GM12878 (cell line): ENCODE results near the gene KCTD8. TPM values are rescaled to one million over a fixed set of nuclear protein-coding genes. Genes with fewer than 3 reads are reported as not detected.

Experiments used
- ATAC-seq: fragments of 200-7000 bp; cut with Tn5 transposase; 3 replicates; pipeline ENCODE4 v1.9.1; 2020; ENCODE audit warnings: mild to moderate bottlenecking, moderate library complexity
- BruUV-seq: library from RNA; stranded (reverse); fragments of 400-500 nt; replicated peaks from 2 replicates; lab custom pipeline; 2021; lab: Mats Ljungman, UMichigan
- CTCF ChIA-PET: fragments of 300-600 bp; sonication (Branson Sonifier 250); formaldehyde crosslinking; extraction: SDS; loops from one replicate; lab custom pipeline; 2021; ENCODE audit warnings: inconsistent platforms; lab: Yijun Ruan, JAX
- POLR2A ChIA-PET: fragments of 350-600 bp; formaldehyde crosslinking; extraction: SDS; loops from one replicate; lab custom pipeline; 2021; ENCODE audit warnings: inconsistent platforms; lab: Charles Lee
- RAD21 ChIA-PET: fragments of 300-600 bp; sonication (Branson Sonifier 250); formaldehyde crosslinking; loops from one replicate; lab custom pipeline; 2023; ENCODE audit warnings: antibody characterized with exemption; ENCODE audit not compliant: unreplicated experiment; lab: Charles Lee
- SMC1A ChIA-PET: fragments of 300-600 bp; sonication (Branson Sonifier 250); formaldehyde crosslinking; loops from one replicate; lab custom pipeline; 2023; ENCODE audit not compliant: unreplicated experiment, uncharacterized antibody; lab: Charles Lee
- DNase-seq: peaks from one replicate; pipeline ENCODE4 v3.0.0-alpha.2; 2011; ENCODE audit warnings: low read depth, low spot score
- FAIRE-seq: peaks from 3 replicates; lab custom pipeline; 2011; peaks lifted over from hg19 to GRCh38; lab: Jason Lieb, UNC
- H2AFZ ChIP-seq: 2 replicates; pipeline ENCODE4 v1.6.0; 2011; ENCODE audit warnings: low read depth, low read length, control low read depth; ENCODE audit not compliant: control insufficient read depth
- H3K27ac ChIP-seq: 2 replicates; pipeline ENCODE4 v1.5.1; 2011; ENCODE audit warnings: control low read depth; ENCODE audit not compliant: control insufficient read depth, insufficient read depth
- H3K27me3 ChIP-seq, 2 experiments: replicated peaks in 1 of 2; 2 replicates each; pipeline versions ENCODE4 v1.6.0 to v1.6.1; 2011; ENCODE audit warnings: low read length in 1 of 2; ENCODE audit not compliant: control insufficient read depth in 2 of 2, insufficient read depth in 2 of 2
- H3K36me3 ChIP-seq, 2 experiments: 2 replicates each; pipeline ENCODE4 v1.5.1; 2011; ENCODE audit warnings: low read length in 1 of 2; ENCODE audit not compliant: control insufficient read depth in 2 of 2, insufficient read depth in 2 of 2
- H3K4me1 ChIP-seq: 2 replicates; pipeline ENCODE4 v1.6.1; 2011; ENCODE audit warnings: mild to moderate bottlenecking, low read length, moderate library complexity, mixed read lengths; ENCODE audit not compliant: control insufficient read depth, insufficient read depth
- H3K4me2 ChIP-seq: 2 replicates; pipeline ENCODE4 v1.6.0; 2011; ENCODE audit warnings: control low read depth; ENCODE audit not compliant: control insufficient read depth, insufficient read depth
- H3K4me3 ChIP-seq: fragments of 200-600 bp; sonication (generic); 2 replicates; pipeline ENCODE4 v1.5.1; 2016
- H3K79me2 ChIP-seq: 2 replicates; pipeline ENCODE4 v1.6.0; 2011; ENCODE audit warnings: low read length; ENCODE audit not compliant: control insufficient read depth, insufficient read depth
- H3K9ac ChIP-seq: 2 replicates; pipeline ENCODE4 v1.8.0; 2011; ENCODE audit warnings: low read length, control low read depth, mixed read lengths; ENCODE audit not compliant: control insufficient read depth, insufficient read depth
- H3K9me3 ChIP-seq: replicated peaks from 3 replicates; pipeline ENCODE4 v1.5.1; 2011; ENCODE audit warnings: mild to moderate bottlenecking, low read length; ENCODE audit not compliant: control insufficient read depth, insufficient read depth
- H4K20me1 ChIP-seq: 2 replicates; pipeline ENCODE4 v1.6.0; 2011; ENCODE audit not compliant: control insufficient read depth, insufficient read depth
- BCLAF1 ChIP-seq: fragments of 450-650 bp; IDR thresholded peaks from 2 replicates; pipeline ENCODE4 v1.6.1; 2017; ENCODE audit warnings: antibody characterized with exemption, mild to moderate bottlenecking, moderate library complexity
- BHLHE40 ChIP-seq, 2 experiments: fragments of 450-650 bp in 1 of 2; IDR thresholded peaks; 2 replicates each; pipeline ENCODE4 v1.6.1; 2011 to 2017; ENCODE audit warnings: low read depth in 2 of 2, borderline replicate concordance in 1 of 2, improper control_type of control experiment in 1 of 2, low read length in 1 of 2, mild to moderate bottlenecking in 1 of 2
- CHD1 ChIP-seq: IDR thresholded peaks from 2 replicates; pipeline ENCODE4 v1.6.1; 2012; ENCODE audit warnings: low read depth, low read length, improper control_type of control experiment
- EED ChIP-seq: sonication (generic); IDR thresholded peaks from 2 replicates; pipeline ENCODE4 v1.6.1; 2016; ENCODE audit warnings: antibody characterized with exemption, low read depth
- EZH2 ChIP-seq: IDR thresholded peaks from 2 replicates; pipeline ENCODE4 v1.6.1; 2012; ENCODE audit warnings: low read depth, mild to moderate bottlenecking, control low read depth, inconsistent platforms, low read length, borderline replicate concordance; ENCODE audit not compliant: control insufficient read depth
- FOXM1 ChIP-seq: IDR thresholded peaks from 2 replicates; pipeline ENCODE4 v1.6.1; 2012; ENCODE audit warnings: low read depth, mild to moderate bottlenecking, inconsistent platforms, low read length, moderate library complexity
- MEF2A ChIP-seq: IDR thresholded peaks from 2 replicates; pipeline ENCODE4 v1.6.1; 2011; ENCODE audit warnings: low read depth, mild to moderate bottlenecking, low read length, moderate library complexity; ENCODE audit not compliant: insufficient read depth
- NRF1 ChIP-seq: conservative IDR thresholded peaks from 2 replicates; pipeline ENCODE4 v1.6.1; 2011; ENCODE audit warnings: mild to moderate bottlenecking, low read depth, low read length, improper control_type of control experiment
- RBBP5 ChIP-seq: fragments of 200-600 bp; sonication (generic); conservative IDR thresholded peaks from 2 replicates; pipeline ENCODE4 v1.6.1; 2016
- SIN3A ChIP-seq: IDR thresholded peaks from 2 replicates; pipeline ENCODE4 v1.6.1; 2012; ENCODE audit warnings: low read depth, low read length, improper control_type of control experiment
- SMAD5 ChIP-seq: IDR thresholded peaks from 2 replicates; pipeline ENCODE4 v1.6.1; 2016; ENCODE audit warnings: antibody characterized with exemption, low read depth
- STAT3 ChIP-seq: IDR thresholded peaks from 2 replicates; pipeline ENCODE4 v1.6.1; 2011; ENCODE audit warnings: low read depth, low read length, improper control_type of control experiment
- SUPT20H ChIP-seq: IDR thresholded peaks from 2 replicates; pipeline ENCODE4 v1.6.1; 2011; ENCODE audit warnings: low read depth, mild to moderate bottlenecking, low read length, moderate library complexity, borderline replicate concordance; ENCODE audit not compliant: control insufficient read depth
- ZNF622 ChIP-seq: fragments of 450-650 bp; IDR thresholded peaks from 2 replicates; pipeline ENCODE4 v1.6.1; 2017; ENCODE audit warnings: mild to moderate bottlenecking, inconsistent platforms
- ZNF687 ChIP-seq: fragments of 450-650 bp; IDR thresholded peaks from 2 replicates; pipeline ENCODE4 v1.6.1; 2017; ENCODE audit warnings: mild to moderate bottlenecking, moderate library complexity
- WGBS: methylation state at CpG from one replicate; pipeline ENCODE4 v1.1.6; 2016; ENCODE audit warnings: low lambda C conversion rate; ENCODE audit not compliant: insufficient replicate concordance, insufficient coverage; ENCODE audit errors: missing lambda C conversion rate; 5-methylcytosine and 5-hydroxymethylcytosine counted together
- in situ Hi-C: fragments of 300-500 bp; cut with MboI; formaldehyde crosslinking; loops from 9 replicates; pipeline ENCODE4 v1.14.3; 2018; ENCODE audit warnings: mixed read lengths
- intact Hi-C: fragments of 100-400 bp; cut with micrococcal nuclease; formaldehyde crosslinking; loops from one replicate; pipeline ENCODE4 v1.14.2; 2022; ENCODE audit not compliant: unreplicated experiment
- polyA plus RNA-seq, 11 experiments: library from polyadenylated mRNA; depleted of rRNA in 4 of 11; unstranded in 6 of 11; stranded (reverse) in 5 of 11; fragments of >200 nt; fragmentation: Nextera tagmentation in 4 of 11; fragmentation: Illumina TruSeq in 1 of 11; extraction: Ambion mirVana in 4 of 11; extraction: Trizol in 1 of 11; gene quantifications; 1 replicate in 1 of 11; 2 replicates in 10 of 11; pipeline versions ENCODE4 v1.2.1 to v1.2.3, GENCODE V29; 2011 to 2016; ENCODE audit warnings: inconsistent platforms in 2 of 11, missing spikeins in 2 of 11, low read depth in 1 of 11
- total RNA-seq, 4 experiments: library from RNA; depleted of rRNA in 3 of 4; stranded (reverse); fragments of >200 nt in 3 of 4; fragmentation: Illumina TruSeq in 1 of 4; extraction: Trizol in 1 of 4; gene quantifications; 2 replicates each; pipeline versions ENCODE4 v1.2.1 to v1.2.3, GENCODE V29; 2013 to 2021

The KCTD8 gene
- total and polyA plus RNA-seq, 10 of the 15 experiments (the other 5 are each of a cell fraction or from before 2014, with no cell fraction given) = 0.06 TPM; not detected in 9

- H3K4me3 ChIP-seq = no peak overlapping the region
- RAD21 ChIA-PET = no interaction called here
- no TSS peak for BruUV-seq
- POLR2A ChIA-PET = no interaction called here
- no peak for DNase-seq
- no peaks in the 10 kb centered on the region for H3K36me3 ChIP-seq
- no peaks in the 10 kb centered on the region for H3K27me3 ChIP-seq
- WGBS = 3% methylated on average over 2 of the region's 2 CpGs
- H3K27ac ChIP-seq = no peak overlapping the region
- in situ Hi-C loops = no loop called here
- no peak for FAIRE-seq
- no peak overlapping the region for H2AFZ ChIP-seq
- H3K4me2 ChIP-seq = no peak overlapping the region
- H3K4me1 ChIP-seq = no peaks in the 10 kb centered on the region
- H3K9ac ChIP-seq = no peak overlapping the region
- CTCF ChIA-PET = no interaction called here
- SMC1A ChIA-PET = no interaction called here
- H3K79me2 ChIP-seq = no peaks in the 10 kb centered on the region
- no peaks in the 10 kb centered on the region for H3K9me3 ChIP-seq
- H4K20me1 ChIP-seq = no peaks in the 10 kb centered on the region
- no peak for ATAC-seq
- intact Hi-C loops = no loop called here
- no peak for TF ChIP-seq FOXM1
- TF ChIP-seq ZNF622 = no peak
- no peak for TF ChIP-seq ZNF687
- TF ChIP-seq SUPT20H = no peak
- TF ChIP-seq SMAD5 = no peak
- TF ChIP-seq CHD1 = no peak
- TF ChIP-seq EED = no peak
- no peak for TF ChIP-seq STAT3
- TF ChIP-seq EZH2 = no peak
- TF ChIP-seq BCLAF1 = no peak
- no peak for TF ChIP-seq BHLHE40 (IDR thresholded peaks at IDR 0.05; ENCODE audit: borderline replicate concordance in 1 of 2, low read depth in 2 of 2, low read length in 1 of 2)
- TF ChIP-seq RBBP5 = no peak
- no peak for TF ChIP-seq MEF2A
- TF ChIP-seq SIN3A = no peak
- no peak for TF ChIP-seq NRF1
These were observed 127.8 kb downstream of the KCTD8 start for GRCh38 chr4:44320833-44321232.
